Spleen (tissue), 11 donors: Measurements from ENCODE around the gene BCLAF1. TPM values are rescaled to one million over a fixed set of nuclear protein-coding genes. Genes with fewer than 3 reads are reported as not detected.

Source experiments
- DNase-seq: peaks from one replicate; pipeline ENCODE4 v3.0.0-alpha.2; 2020
- H3K27ac ChIP-seq, 8 donors: fragments of 200-600 bp; sonication (generic) in 7 of 8; 1 replicate in 4 of 8; 2 replicates in 4 of 8; pipeline versions ENCODE4 v1.5.0 to v1.8.0; 2016 to 2021; ENCODE audit warnings: inconsistent platforms in 4 of 8, mild to moderate bottlenecking in 4 of 8, moderate library complexity in 1 of 8
- H3K27me3 ChIP-seq, 7 donors: fragments of 200-600 bp; sonication (generic) in 6 of 7; replicated peaks in 1 of 7; 1 replicate in 4 of 7; 2 replicates in 3 of 7; pipeline versions ENCODE4 v1.5.0 to v1.8.0; 2016 to 2021; ENCODE audit warnings: inconsistent platforms in 3 of 7, mild to moderate bottlenecking in 1 of 7
- H3K36me3 ChIP-seq, 6 donors: fragments of 200-600 bp; sonication (generic) in 5 of 6; 1 replicate in 4 of 6; 2 replicates in 2 of 6; pipeline versions ENCODE4 v1.5.0 to v1.8.0; 2016 to 2021; ENCODE audit warnings: inconsistent platforms in 2 of 6
- H3K4me1 ChIP-seq, 6 donors: fragments of 200-600 bp; sonication (generic) in 5 of 6; 1 replicate in 3 of 6; 2 replicates in 3 of 6; pipeline versions ENCODE4 v1.5.0 to v1.8.0; 2016 to 2021; ENCODE audit warnings: inconsistent platforms in 3 of 6
- H3K4me3 ChIP-seq, 8 donors: fragments of 200-600 bp; sonication (generic) in 7 of 8; 1 replicate in 4 of 8; 2 replicates in 4 of 8; pipeline versions ENCODE4 v1.5.0 to v1.8.0; 2016 to 2021; ENCODE audit warnings: inconsistent platforms in 4 of 8, mild to moderate bottlenecking in 4 of 8, moderate library complexity in 2 of 8
- H3K9me3 ChIP-seq, 8 donors: fragments of 200-600 bp; sonication (generic) in 7 of 8; 1 replicate in 4 of 8; 2 replicates in 4 of 8; pipeline versions ENCODE4 v1.5.0 to v1.8.0; 2016 to 2021; ENCODE audit warnings: inconsistent platforms in 4 of 8
- POLR2A ChIP-seq, 3 donors: fragments of 450-650 bp; IDR thresholded peaks; one replicate each; pipeline ENCODE4 v1.5.1; 2017; ENCODE audit warnings: antibody characterized with exemption in 3 of 3, mild to moderate bottlenecking in 1 of 3
- POLR2AphosphoS5 ChIP-seq, 3 donors: sonication (generic); formaldehyde crosslinking; IDR thresholded peaks; one replicate each; pipeline ENCODE4 v1.5.1; 2017; ENCODE audit warnings: antibody characterized with exemption in 3 of 3
- WGBS, 5 donors: extraction: QIAGEN DNeasy Blood & Tissue Kit in 3 of 5; methylation state at CpG; one replicate each; pipeline versions ENCODE4 v1.1.5 to v1.1.7; 2013 to 2018; 5-methylcytosine and 5-hydroxymethylcytosine counted together
- intact Hi-C: fragments of 100-400 bp; cut with DNase I; formaldehyde crosslinking; loops from one replicate; pipeline ENCODE4 v1.15.0; 2023; ENCODE audit warnings: low total_unique reads
- polyA plus RNA-seq, 3 donors: library from polyadenylated mRNA; stranded (reverse); fragments of 200-250 nt; gene quantifications; one replicate each; pipeline ENCODE4 v1.2.1, GENCODE V29; 2013
- total RNA-seq, 7 donors: library from RNA; depleted of rRNA in 3 of 7; stranded (reverse); fragments of >200 nt in 3 of 7; fragmentation: NEBNext Ultra II Directional in 4 of 7; extraction: Animal tissue kit (Norgen Biotek cat#: 25700) in 4 of 7; gene quantifications; one replicate each; pipeline versions ENCODE4 v1.1.0 to v1.2.1, GENCODE V29; 2016 to 2021
- TF ChIP-seq, protein P1 (sequence below), 11 experiments: fragments of 200-600 bp in 7 of 11; fragments of 450-650 bp in 4 of 11; sonication (generic) in 4 of 11; IDR thresholded peaks in 8 of 11; conservative IDR thresholded peaks in 3 of 11; 1 replicate in 7 of 11; 2 replicates in 4 of 11; pipeline versions ENCODE4 v1.4.0 to v1.8.0; 2016 to 2021; ENCODE audit warnings: antibody characterized with exemption in 11 of 11, inconsistent platforms in 4 of 11, mild to moderate bottlenecking in 1 of 11
- donor health status: healthy with polysubstance abuse.
- donor health status: DM: no; HTN: no; CAD: no; lungs with moderate emphysema.
- donor health status: DM: no; HTN: no; CAD: no.
- donor health status: Bipolar disorder and iron deficiency.
- donor health status: healthy.
- donor health status: DM: no; HTN: no; CAD: no.
- donor health status: DM: yes; HTN: yes; CAD: no.

The BCLAF1 gene
- total and polyA plus RNA-seq, 10 donors: 22.9 to 228 (median 170) TPM

GRCh38 chr6:136232701-136233100 lies 56.9 kb downstream of the BCLAF1 start:
- H3K27ac ChIP-seq: no peak overlapping the region
- peaks cover 0 to 29% (median 0%) of the 10 kb centered on the region in 6 donors for H3K36me3 ChIP-seq
- H3K4me1 ChIP-seq: peaks cover 0 to 26% (median 2%) of the 10 kb centered on the region in 6 donors
- 91 to 98% (median 95%) methylated on average over 1 of the region's 1 CpG for WGBS, 5 donors
- no peak for DNase-seq
- H3K27me3 ChIP-seq: no peaks in the 10 kb centered on the region
- intact Hi-C loops: no loop called here
- TF ChIP-seq, protein P1, sequence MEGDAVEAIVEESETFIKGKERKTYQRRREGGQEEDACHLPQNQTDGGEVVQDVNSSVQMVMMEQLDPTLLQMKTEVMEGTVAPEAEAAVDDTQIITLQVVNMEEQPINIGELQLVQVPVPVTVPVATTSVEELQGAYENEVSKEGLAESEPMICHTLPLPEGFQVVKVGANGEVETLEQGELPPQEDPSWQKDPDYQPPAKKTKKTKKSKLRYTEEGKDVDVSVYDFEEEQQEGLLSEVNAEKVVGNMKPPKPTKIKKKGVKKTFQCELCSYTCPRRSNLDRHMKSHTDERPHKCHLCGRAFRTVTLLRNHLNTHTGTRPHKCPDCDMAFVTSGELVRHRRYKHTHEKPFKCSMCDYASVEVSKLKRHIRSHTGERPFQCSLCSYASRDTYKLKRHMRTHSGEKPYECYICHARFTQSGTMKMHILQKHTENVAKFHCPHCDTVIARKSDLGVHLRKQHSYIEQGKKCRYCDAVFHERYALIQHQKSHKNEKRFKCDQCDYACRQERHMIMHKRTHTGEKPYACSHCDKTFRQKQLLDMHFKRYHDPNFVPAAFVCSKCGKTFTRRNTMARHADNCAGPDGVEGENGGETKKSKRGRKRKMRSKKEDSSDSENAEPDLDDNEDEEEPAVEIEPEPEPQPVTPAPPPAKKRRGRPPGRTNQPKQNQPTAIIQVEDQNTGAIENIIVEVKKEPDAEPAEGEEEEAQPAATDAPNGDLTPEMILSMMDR (IDR thresholded peaks at IDR 0.05 in 8 of 11, conservative IDR thresholded peaks at IDR 0.05 in 3 of 11): no peak
- TF ChIP-seq POLR2A (IDR thresholded peaks at IDR 0.05) (no peak), POLR2AphosphoS5 (IDR thresholded peaks at IDR 0.05) (no peak)
- H3K9me3 ChIP-seq: no peaks in the 10 kb centered on the region
- H3K4me3 ChIP-seq: no peak overlapping the region

- peaks cover 0 to 23% (median 0%) of the 10 kb centered on the region in 6 donors for H3K36me3 ChIP-seq
These were observed 59.3 kb downstream of the BCLAF1 start for GRCh38 chr6:136230219-136230853.

GRCh38 chr6:136228814-136229213 lies 60.8 kb downstream of the BCLAF1 start:
- intact Hi-C loops: loop anchor here (10.0 kb wide), 1 partner anchor 554 kb away; no protein-coding TSS in a partner anchor
- Histone ChIP-seq H3K27me3 (no peaks in the 10 kb centered on the region), H3K4me3 (no peak overlapping the region), H3K36me3 (peaks cover 0 to 11% (median 0%) of the 10 kb centered on the region in 6 donors), H3K9me3 (no peaks in the 10 kb centered on the region), H3K4me1 (peaks cover 0 to 37% (median 17%) of the 10 kb centered on the region in 6 donors), H3K27ac (no peak overlapping the region)
- no peak for TF ChIP-seq POLR2A (IDR thresholded peaks at IDR 0.05)
- TF ChIP-seq POLR2AphosphoS5 (IDR thresholded peaks at IDR 0.05): no peak
- TF ChIP-seq, protein P1 (IDR thresholded peaks at IDR 0.05 in 8 of 11, conservative IDR thresholded peaks at IDR 0.05 in 3 of 11): no peak
- WGBS, 5 donors: 28 to 62% (median 50%) methylated on average over 2 of the region's 2 CpGs
- DNase-seq: no peak

More at GRCh38 chr6:136230219-136230853, 59.3 kb downstream of the BCLAF1 start:
- peaks cover 0 to 37% (median 17%) of the 10 kb centered on the region in 6 donors for H3K4me1 ChIP-seq
- 84 to 98% (median 95%) methylated on average over 2 of the region's 2 CpGs for WGBS, 5 donors
- H3K4me3 ChIP-seq: no peak overlapping the region
- no peaks in the 10 kb centered on the region for H3K27me3 ChIP-seq
- intact Hi-C loops: no loop called here
- H3K27ac ChIP-seq: no peak overlapping the region
- no peak for TF ChIP-seq POLR2A (IDR thresholded peaks at IDR 0.05)
- DNase-seq: no peak
- H3K9me3 ChIP-seq: no peaks in the 10 kb centered on the region

- TF ChIP-seq POLR2AphosphoS5 (IDR thresholded peaks at IDR 0.05): no peak
- TF ChIP-seq POLR2A (IDR thresholded peaks at IDR 0.05): no peak
- TF ChIP-seq, protein P1 (IDR thresholded peaks at IDR 0.05 in 8 of 11, conservative IDR thresholded peaks at IDR 0.05 in 3 of 11): no peak
- intact Hi-C loops: loop anchor here (10.0 kb wide), 1 partner anchor 552 kb away; no protein-coding TSS in a partner anchor
- no peaks in the 10 kb centered on the region for H3K9me3 ChIP-seq
- peaks cover 0 to 6% (median 0%) of the 10 kb centered on the region in 6 donors for H3K36me3 ChIP-seq
- H3K4me1 ChIP-seq: peaks cover 0 to 37% (median 17%) of the 10 kb centered on the region in 6 donors
- 77 to 95% (median 80%) methylated on average over 4 of the region's 4 CpGs for WGBS, 5 donors
- no peaks in the 10 kb centered on the region for H3K27me3 ChIP-seq
- peak overlapping the region in 1 of 8 donors; percentile 34 for H3K27ac ChIP-seq
- no peak for DNase-seq
- peak overlapping the region in 4 of 8 donors; percentile 14 to 53 (median 21) for H3K4me3 ChIP-seq
These were observed 62.8 kb downstream of the BCLAF1 start for GRCh38 chr6:136226674-136227377.
